Measurements from ENCODE around the gene RCSD1.
A peak's percentile ranks its signal among the peaks of the same experiment; 100 is the strongest.

The RCSD1 gene

GRCh38 chr1:167681024-167681423 is 51.0 kb downstream of the RCSD1 start:
- ChIA-PET CTCF (interaction anchor here (0.9 to 2.7 kb wide), 18 partner anchors 9 to 401 kb away, joined by 3 to 18 read pairs (median 4); partner anchors contain the start of gene CREG1), POLR2A (no interaction called here)
- TF ChIP-seq CTCF (IDR thresholded peaks at IDR 0.05; ENCODE audit: control extremely low read depth, extremely low read depth, low read depth, missing control alignments): no peak
- DNase-seq (ENCODE audit: extremely low spot score): no peak

GRCh38 chr1:167681451-167682098 is 51.5 kb downstream of the RCSD1 start:
- no peak for TF ChIP-seq CTCF (IDR thresholded peaks at IDR 0.05; ENCODE audit: control extremely low read depth, extremely low read depth, low read depth, missing control alignments)
- DNase-seq (ENCODE audit: extremely low spot score): no peak
- ChIA-PET POLR2A (no interaction called here), CTCF (interaction anchor here (0.9 to 2.7 kb wide), 19 partner anchors 8 to 401 kb away, joined by 3 to 18 read pairs (median 4); partner anchors contain the start of gene CREG1)

GRCh38 chr1:167683226-167683625 is 53.2 kb downstream of the RCSD1 start:
- ChIA-PET POLR2A (no interaction called here), CTCF (no interaction called here)
- DNase-seq (ENCODE audit: extremely low spot score): no peak
- no peak for TF ChIP-seq CTCF (IDR thresholded peaks at IDR 0.05; ENCODE audit: control extremely low read depth, extremely low read depth, low read depth, missing control alignments)

- no peak for TF ChIP-seq CTCF (IDR thresholded peaks at IDR 0.05; ENCODE audit: control extremely low read depth, extremely low read depth, low read depth, missing control alignments)
- ChIA-PET CTCF (no interaction called here), POLR2A (no interaction called here)
- no peak for DNase-seq (ENCODE audit: extremely low spot score)
Measured at GRCh38 chr1:167683641-167684502, 53.8 kb downstream of the RCSD1 start.

GRCh38 chr1:167685844-167686243 is 55.8 kb downstream of the RCSD1 start:
- POLR2A ChIA-PET: no interaction called here
- CTCF ChIA-PET: interaction anchor here (2.9 to 3.8 kb wide), 7 partner anchors 10 to 145 kb away, joined by 14 to 102 read pairs (median 27); no protein-coding TSS in a partner anchor
- TF ChIP-seq CTCF (IDR thresholded peaks at IDR 0.05; ENCODE audit: control extremely low read depth, extremely low read depth, low read depth, missing control alignments): no peak
- DNase-seq (ENCODE audit: extremely low spot score): no peak

- CTCF ChIA-PET: interaction anchor here (0.6 to 3.8 kb wide), 62 partner anchors 8 to 778 kb away, joined by 3 to 102 read pairs (median 6); partner anchors contain the start of genes CREG1 and RCSD1
- POLR2A ChIA-PET: interaction anchor here (0.7 kb wide), 1 partner anchor 884 kb away, joined by 4 read pairs; no protein-coding TSS in a partner anchor
- peak; percentile 87 for TF ChIP-seq CTCF (IDR thresholded peaks at IDR 0.05; ENCODE audit: control extremely low read depth, extremely low read depth, low read depth, missing control alignments)
- DNase-seq (ENCODE audit: extremely low spot score): peak; percentile 78
Measured at GRCh38 chr1:167687919-167688519, 58.0 kb downstream of the RCSD1 start.

All from GM10248 (cell line).